Colonic mucosa (tissue), 4 donors: ENCODE data around the gene FUOM. TPM values are rescaled to one million over a fixed set of nuclear protein-coding genes. Genes with fewer than 3 reads are reported as not detected.
"Not testable (repeated sequence)": the region's sequence is repeated elsewhere in the genome, so short reads cannot be mapped to it uniquely, and the experiment has no call there.

ENCODE experiments used
- DNase-seq: peaks from one replicate; pipeline ENCODE4 v3.0.0-alpha.2; 2020
- H3K27ac ChIP-seq: fragments of 200-600 bp; one replicate; pipeline ENCODE4 v1.8.0; 2021
- H3K27me3 ChIP-seq: fragments of 200-600 bp; one replicate; pipeline ENCODE4 v1.8.0; 2021
- H3K36me3 ChIP-seq: fragments of 200-600 bp; one replicate; pipeline ENCODE4 v1.8.0; 2021
- H3K4me1 ChIP-seq: fragments of 200-600 bp; one replicate; pipeline ENCODE4 v1.8.0; 2021; ENCODE audit warnings: mild to moderate bottlenecking
- H3K4me3 ChIP-seq: fragments of 200-600 bp; one replicate; pipeline ENCODE4 v1.8.0; 2021
- H3K9ac ChIP-seq, 2 donors: one replicate each; pipeline ENCODE4 v1.7.0; 2013; ENCODE audit warnings: control low read depth in 2 of 2, low read depth in 2 of 2, low read length in 2 of 2
- H3K9me3 ChIP-seq: fragments of 200-600 bp; one replicate; pipeline ENCODE4 v1.8.0; 2021
- intact Hi-C: fragments of 100-400 bp; cut with DNase I; formaldehyde crosslinking; loops from one replicate; pipeline ENCODE4 v1.14.1; 2022
- total RNA-seq, 2 donors: library from RNA; stranded (reverse); fragmentation: NEBNext Ultra II Directional in 1 of 2; extraction: Animal tissue kit (Norgen Biotek cat#: 25700) in 1 of 2; gene quantifications; one replicate each; pipeline ENCODE4 v1.2.1, GENCODE V29; 2021
- TF ChIP-seq, protein P1 (sequence below): fragments of 200-600 bp; IDR thresholded peaks from one replicate; pipeline ENCODE4 v1.8.0; 2022; ENCODE audit warnings: antibody characterized with exemption, mild to moderate bottlenecking
- donor health status: healthy.
- donor health status: DM: no; HTN: no; CAD: no.
- donor health status: DM: no; HTN: no; CAD: no.

FUOM gene
- total RNA-seq, 2 donors from 2014 or later, result 16.9 to 23.3 TPM

DNA sequence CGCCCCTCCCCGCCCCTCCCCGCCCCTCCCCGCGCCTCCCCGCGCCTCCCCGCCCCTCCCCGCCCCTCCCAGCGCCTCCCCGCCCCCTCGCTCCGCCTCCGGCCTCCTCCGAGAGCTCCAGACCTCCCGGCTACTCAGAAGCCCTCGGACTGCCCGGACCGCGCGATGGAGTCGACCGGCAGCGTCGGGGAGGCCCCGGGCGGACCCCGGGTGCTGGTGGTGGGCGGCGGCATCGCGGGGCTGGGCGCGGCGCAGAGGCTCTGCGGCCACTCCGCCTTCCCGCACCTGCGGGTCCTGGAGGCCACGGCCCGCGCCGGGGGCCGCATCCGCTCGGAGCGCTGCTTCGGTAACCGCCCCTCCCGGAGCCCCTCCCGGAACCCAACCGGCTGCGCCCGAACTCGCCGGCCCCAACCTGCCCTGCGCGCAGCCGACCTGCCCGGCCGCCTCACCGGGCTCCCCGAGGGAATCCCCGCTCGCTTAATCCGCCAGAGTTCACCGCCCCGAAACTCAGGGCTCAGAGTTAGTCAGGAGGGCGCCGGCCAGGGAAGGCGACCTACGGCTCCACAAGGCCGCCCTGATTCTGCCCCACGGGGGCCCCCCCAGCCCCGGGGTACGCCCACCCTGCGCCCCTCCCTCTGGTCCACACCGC, 21.5 kb upstream of the FUOM start, which contains the start of gene PAOX:
Gene PAOX, plus strand, starts transcription at position 111 of the 649 bp plus-strand sequence. Its CDS starts 55 bp downstream, at position 166.
- no peaks in the 10 kb centered on the region for H3K36me3 ChIP-seq
- peak; percentile 72 for DNase-seq
- no peaks in the 10 kb centered on the region for H3K9me3 ChIP-seq
- H3K27ac ChIP-seq, result peak within 1 kb of the TSS; percentile 88
- TF ChIP-seq, protein P1, sequence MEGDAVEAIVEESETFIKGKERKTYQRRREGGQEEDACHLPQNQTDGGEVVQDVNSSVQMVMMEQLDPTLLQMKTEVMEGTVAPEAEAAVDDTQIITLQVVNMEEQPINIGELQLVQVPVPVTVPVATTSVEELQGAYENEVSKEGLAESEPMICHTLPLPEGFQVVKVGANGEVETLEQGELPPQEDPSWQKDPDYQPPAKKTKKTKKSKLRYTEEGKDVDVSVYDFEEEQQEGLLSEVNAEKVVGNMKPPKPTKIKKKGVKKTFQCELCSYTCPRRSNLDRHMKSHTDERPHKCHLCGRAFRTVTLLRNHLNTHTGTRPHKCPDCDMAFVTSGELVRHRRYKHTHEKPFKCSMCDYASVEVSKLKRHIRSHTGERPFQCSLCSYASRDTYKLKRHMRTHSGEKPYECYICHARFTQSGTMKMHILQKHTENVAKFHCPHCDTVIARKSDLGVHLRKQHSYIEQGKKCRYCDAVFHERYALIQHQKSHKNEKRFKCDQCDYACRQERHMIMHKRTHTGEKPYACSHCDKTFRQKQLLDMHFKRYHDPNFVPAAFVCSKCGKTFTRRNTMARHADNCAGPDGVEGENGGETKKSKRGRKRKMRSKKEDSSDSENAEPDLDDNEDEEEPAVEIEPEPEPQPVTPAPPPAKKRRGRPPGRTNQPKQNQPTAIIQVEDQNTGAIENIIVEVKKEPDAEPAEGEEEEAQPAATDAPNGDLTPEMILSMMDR, result no peak
- intact Hi-C loops, result no loop called here
- peak within 1 kb of the TSS; percentile 90 for H3K4me3 ChIP-seq
- H3K27me3 ChIP-seq, result no peaks in the 10 kb centered on the region
- H3K4me1 ChIP-seq, result peaks cover 6% of the 10 kb centered on the region
- H3K9ac ChIP-seq, result peak within 1 kb of the TSS; percentile 71 to 83

DNA sequence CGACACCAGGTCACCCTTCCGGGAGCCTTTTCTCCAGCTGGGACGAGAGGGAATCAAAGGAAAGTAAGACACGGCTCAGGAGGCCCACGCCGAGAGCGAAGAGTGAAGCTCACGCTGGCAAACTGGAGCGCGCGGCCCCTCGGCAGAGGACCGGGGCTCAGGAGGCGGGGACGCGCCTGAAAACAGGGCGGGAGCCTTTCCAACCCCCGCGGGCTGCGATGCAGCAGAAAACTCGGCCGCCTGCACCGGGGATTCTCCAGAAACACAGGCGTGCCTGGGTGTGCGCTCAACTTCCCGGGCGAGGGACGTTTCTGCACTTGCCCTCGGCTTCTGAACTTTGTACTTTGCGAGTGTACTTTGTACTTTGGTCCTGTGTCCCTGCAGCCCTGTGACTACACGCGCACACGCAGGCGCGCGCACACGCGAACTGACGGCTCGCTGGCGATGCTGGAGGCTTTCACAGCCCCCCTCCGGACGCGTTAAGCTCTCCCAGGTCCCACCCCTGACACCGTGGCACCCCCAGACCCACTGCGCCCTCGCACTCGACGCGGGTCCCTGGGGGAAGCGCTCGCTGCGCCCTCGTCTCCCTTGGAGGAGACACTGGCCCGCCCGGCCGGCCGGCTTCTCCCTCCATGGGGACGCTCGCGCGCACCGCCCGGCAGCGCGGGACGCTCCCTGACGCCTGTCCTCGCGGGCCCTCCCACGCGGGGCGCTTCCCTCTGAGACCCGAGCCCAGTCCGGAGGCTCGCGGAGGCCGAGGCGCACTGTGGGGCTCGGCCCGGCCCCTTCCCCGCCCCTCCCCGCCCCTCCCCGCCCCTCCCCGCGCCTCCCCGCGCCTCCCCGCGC, 20.7 kb upstream of the FUOM start:
- no peaks in the 10 kb centered on the region for H3K9me3 ChIP-seq
- H3K4me1 ChIP-seq, result peaks cover 8% of the 10 kb centered on the region
- TF ChIP-seq, protein P1, result no peak
- H3K27me3 ChIP-seq, result no peaks in the 10 kb centered on the region
- H3K36me3 ChIP-seq, result no peaks in the 10 kb centered on the region
- peak overlapping the region; percentile 79 for H3K4me3 ChIP-seq
- peak overlapping the region; percentile 88 for H3K27ac ChIP-seq
- intact Hi-C loops, result no loop called here
- DNase-seq, result peak; percentile 83
- peak overlapping the region; percentile 71 to 83 for H3K9ac ChIP-seq

DNA sequence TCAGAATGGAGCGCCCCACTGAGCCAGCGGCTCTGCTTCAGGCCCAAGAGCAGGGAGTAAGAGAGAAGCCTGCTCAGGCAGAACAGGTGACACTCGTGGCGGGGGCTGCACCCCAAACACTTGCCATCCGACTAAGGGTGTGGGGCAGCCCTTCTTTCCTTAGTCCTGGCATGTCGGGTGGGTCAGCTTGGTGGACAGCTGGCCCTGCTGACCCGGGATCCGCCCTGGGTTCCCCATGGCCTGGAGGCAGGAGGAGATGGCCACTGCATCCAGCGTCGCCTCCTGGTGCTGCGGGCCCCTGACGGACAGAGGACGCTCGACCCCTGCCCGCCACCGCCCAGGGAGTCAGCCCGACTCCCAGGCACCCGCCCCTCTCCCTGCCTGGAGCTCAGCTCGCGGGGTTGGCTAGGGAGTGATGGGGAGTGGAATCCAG, 20.0 kb upstream of the FUOM start:
- Histone ChIP-seq H3K9me3 (no peaks in the 10 kb centered on the region), H3K4me1 (peaks cover 8% of the 10 kb centered on the region), H3K27me3 (no peaks in the 10 kb centered on the region), H3K27ac (peak overlapping the region; percentile 88), H3K36me3 (no peaks in the 10 kb centered on the region), H3K9ac (peak overlapping the region; percentile 71 to 83), H3K4me3 (peak overlapping the region; percentile 79)
- TF ChIP-seq, protein P1, result no peak
- DNase-seq, result no peak
- intact Hi-C loops, result no loop called here

DNA sequence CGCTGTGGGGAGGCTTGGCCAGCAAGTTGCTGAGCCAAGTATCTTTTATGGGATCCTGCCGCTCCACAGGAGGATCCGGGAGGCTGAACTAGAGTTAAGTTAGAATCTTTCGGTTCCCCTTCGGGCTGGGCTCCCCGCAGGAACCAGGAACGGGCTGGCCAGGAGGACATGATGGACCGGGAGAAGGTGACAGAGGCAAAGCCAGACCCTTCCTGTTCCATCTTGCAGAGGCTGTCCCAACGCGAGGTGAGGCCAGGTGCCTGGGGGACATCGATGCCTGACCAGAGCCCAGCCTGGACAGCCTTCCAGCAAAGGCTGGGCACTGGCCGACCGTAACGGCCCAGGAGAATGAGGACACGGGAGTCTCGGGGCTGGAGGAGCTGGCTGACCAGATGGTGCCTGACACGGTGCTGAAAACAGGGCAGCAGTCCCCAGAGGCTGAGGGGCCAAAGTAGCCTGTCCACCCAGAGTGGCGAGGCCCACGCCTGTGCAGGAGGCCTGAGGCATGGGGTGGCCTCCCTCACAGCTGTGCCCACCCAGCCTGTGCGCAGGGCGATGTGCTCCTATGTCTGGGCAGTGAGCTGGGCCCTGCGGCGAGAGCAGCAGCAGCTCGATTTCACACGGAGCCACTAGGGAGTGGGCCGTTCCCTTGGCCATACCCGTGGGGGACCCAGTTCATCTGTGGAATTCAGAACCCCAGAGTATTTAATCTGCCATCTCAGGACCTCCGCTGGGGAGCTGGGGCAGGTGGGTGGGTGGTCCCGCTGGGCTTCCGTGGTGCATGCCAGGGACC, 19.4 kb upstream of the FUOM start:
- TF ChIP-seq, protein P1, result no peak
- Histone ChIP-seq H3K9me3 (no peaks in the 10 kb centered on the region), H3K4me3 (no peak overlapping the region), H3K27me3 (no peaks in the 10 kb centered on the region), H3K36me3 (no peaks in the 10 kb centered on the region), H3K9ac (no peak overlapping the region), H3K4me1 (peaks cover 8% of the 10 kb centered on the region), H3K27ac (no peak overlapping the region)
- intact Hi-C loops, result no loop called here
- DNase-seq, result no peak

DNA sequence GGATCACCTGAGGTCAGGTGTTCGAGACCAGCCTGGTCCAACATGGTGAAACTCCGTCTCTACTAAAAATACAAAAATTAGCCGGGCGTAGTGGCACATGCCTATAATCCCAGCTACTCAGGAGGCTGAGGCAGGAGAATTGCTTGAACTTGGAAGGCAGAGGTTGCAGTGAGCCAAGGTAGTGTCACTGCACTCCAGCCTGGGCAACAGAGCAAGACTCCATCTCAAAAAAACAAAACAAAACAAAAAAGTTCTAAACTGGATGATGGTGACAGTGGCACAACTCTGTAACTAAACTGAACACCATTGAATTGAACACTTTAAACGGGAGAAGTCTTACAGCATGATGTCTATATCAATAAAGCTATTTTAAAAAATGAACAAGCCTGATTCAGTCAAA, 18.4 kb upstream of the FUOM start:
- H3K4me3 ChIP-seq, H3K36me3 ChIP-seq, H3K27me3 ChIP-seq, intact Hi-C loops, H3K9me3 ChIP-seq, H3K9ac ChIP-seq, H3K27ac ChIP-seq, H3K4me1 ChIP-seq, DNase-seq: not testable (repeated sequence)
